DLD1 (cell line): ENCODE data around the gene MRPL53.
"Not testable (repeated sequence)": the region's sequence is repeated elsewhere in the genome, so short reads cannot be mapped to it uniquely, and the experiment has no call there.

Experiments
- in situ Hi-C: cut with HindIII; loops from 2 replicates; pipeline ENCODE4 v1.10.0; 2017; ENCODE audit warnings: low sequenced_read_pairs

Gene MRPL53

DNA sequence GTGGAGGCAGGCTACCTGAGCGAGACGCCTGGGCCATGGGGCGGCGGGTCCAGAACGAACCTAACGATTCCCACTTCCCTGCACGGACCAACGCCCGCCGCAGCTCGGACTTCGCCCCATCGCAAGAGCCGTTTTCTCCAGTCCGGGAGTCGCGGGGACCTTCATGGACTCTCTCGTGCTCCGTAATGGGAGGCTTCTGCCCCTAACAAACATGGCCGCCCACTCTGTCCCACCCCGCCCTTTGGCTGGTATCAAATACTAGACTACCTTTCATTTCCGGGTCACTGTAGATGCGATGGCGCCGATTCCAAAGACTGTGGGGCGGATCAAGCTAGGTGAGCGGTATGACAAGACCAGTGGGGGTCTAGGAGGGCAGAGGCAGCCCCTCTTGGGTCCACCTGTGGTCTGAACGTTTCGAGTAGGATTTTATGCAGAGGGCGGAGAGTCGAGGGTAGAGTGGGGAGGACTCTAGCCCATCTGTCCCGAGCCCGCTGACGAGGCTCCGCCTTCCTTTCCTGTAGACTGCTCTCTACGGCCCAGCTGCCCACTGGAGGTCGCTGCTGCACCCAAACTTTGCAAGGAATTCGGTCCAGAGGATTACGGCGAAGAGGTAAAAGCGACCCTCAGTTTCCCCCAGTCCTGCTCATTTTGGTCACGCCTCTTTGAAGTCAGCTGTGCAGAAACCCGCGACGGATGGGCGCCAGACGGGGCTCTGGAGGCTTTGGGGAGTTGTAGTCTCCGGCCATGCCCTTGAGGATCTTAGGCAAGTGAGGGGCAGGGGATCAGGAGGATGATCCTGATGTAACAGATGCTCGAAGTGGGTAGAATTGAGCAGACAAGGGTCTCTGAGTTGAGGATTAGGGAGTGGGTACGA, 10.6 kb upstream of the MRPL53 start, which contains the start of the genes CCDC142 and TTC31:
Gene CCDC142 (minus strand): TSS at position 198 of the 874 bp plus-strand sequence. CDS start 161 bp downstream, at position 37.
Gene TTC31 (plus strand): TSS at position 281 of the 874 bp plus-strand sequence. CDS start 15 bp downstream, at position 296.
- in situ Hi-C loops, result no loop called here

DNA sequence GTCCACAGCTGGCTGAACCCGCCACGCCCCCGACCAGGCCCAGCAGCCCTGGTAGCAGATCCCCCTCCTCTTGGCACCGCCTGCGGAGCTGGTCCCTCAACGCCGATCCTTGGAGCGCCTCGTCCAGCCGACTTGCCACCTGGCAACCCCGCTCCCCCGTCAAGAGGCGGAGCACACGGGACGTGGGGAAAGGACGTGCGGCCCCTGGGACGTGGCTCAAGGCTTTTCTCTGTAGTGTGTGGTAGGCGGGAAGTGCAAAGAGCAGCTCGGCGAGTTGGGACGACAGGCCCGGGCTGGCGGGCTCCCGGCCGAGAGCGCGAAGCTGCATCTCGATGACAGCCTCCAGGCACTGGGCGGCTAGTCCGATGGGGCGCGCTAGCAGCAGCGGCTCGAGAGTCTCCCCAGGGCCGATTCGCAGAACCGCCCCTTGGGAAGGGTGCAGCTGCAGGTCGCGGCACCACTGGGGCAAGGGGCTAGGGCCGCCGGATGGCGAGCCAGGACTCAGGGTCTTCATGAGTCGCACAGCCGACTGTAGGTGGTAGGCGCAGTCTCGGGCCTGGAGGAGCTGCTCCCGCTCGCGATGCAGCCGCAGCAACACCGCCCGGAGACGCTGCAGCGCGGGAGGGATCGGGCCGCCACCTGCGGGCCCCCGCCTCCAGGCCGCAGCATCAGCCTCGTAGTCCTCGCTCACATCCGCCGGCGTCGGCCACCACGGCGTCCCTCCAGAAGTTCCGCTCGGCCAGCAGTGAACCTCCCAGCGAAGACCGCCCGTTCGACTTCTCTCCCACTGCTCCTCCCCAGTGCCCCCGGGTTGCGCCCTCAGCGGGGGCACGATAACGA, 9.7 kb upstream of the MRPL53 start:
- in situ Hi-C loops, result no loop called here

- in situ Hi-C loops, result no loop called here
Measured at GRCh38 chr2:74481431-74481830, 9.0 kb upstream of the MRPL53 start.

- in situ Hi-C loops, result no loop called here
Measured at GRCh38 chr2:74474899-74475298, 2.4 kb upstream of the MRPL53 start.

- in situ Hi-C loops, result no loop called here
Measured at GRCh38 chr2:74474481-74474880, 2.0 kb upstream of the MRPL53 start.

GRCh38 chr2:74472945-74473258, 422 bp upstream of the MRPL53 start:
- in situ Hi-C loops, result no loop called here

DNA sequence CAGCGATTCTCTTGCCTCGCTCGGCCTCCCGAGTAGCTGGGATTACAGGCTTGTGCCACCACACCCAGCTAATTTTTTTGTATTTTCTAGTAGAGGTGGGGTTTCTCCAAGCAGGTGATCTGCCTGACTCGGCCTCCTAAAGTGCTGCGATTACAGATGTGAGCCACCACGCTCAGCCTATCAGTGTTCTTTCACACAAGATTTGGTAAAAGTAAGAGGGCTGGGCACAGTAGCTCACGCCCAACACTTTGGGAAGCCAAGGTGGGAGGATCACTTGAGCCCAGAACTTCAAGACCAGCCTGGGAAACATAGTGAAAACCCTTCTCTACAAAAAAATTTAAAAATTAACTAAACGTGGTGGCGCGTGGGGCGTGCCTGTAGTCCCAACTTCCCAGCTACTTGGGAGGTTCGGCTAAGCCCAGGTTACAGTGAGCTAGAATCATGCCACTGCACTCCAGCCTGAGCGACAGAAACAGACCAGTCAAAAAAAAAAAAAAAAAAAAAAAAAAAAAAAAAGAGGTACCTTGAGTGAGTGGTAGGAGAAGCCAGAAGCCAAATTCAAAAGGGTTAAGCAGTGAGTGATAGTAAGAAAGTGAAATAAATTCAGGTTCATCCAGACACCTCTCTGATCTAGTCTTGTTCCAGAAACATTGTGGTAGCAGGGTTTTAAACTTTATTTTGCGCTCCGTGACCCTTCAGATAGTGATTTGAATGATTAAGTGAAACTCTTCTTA, 981 bp downstream of the MRPL53 start:
- in situ Hi-C loops, result no loop called here

- in situ Hi-C loops, result not testable (repeated sequence)
Measured at GRCh38 chr2:74470742-74471141, 1.7 kb downstream of the MRPL53 start.

DNA sequence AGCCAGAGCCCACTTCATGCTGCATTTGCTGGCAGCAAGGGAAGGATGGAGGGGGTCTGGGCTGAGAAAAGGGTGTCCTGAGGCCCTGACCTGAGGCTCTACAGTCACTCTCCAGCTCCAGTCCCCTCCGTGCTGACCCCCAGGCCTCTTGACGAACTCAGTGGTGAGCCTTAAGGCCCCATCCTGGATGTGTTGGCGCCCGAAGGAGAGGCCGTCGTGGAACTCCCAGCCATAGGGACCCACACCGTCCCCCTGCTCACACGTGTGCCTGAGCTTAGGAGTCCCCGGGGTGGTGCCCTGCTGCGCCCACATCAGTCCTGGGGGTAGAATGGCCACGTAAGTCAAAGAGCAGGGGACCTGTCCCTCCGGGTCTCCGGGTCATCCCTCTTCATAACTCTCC, 8.1 kb downstream of the MRPL53 start:
- in situ Hi-C loops, result no loop called here

- in situ Hi-C loops, result no loop called here
Measured at GRCh38 chr2:74462786-74463105, 9.7 kb downstream of the MRPL53 start.

DNA sequence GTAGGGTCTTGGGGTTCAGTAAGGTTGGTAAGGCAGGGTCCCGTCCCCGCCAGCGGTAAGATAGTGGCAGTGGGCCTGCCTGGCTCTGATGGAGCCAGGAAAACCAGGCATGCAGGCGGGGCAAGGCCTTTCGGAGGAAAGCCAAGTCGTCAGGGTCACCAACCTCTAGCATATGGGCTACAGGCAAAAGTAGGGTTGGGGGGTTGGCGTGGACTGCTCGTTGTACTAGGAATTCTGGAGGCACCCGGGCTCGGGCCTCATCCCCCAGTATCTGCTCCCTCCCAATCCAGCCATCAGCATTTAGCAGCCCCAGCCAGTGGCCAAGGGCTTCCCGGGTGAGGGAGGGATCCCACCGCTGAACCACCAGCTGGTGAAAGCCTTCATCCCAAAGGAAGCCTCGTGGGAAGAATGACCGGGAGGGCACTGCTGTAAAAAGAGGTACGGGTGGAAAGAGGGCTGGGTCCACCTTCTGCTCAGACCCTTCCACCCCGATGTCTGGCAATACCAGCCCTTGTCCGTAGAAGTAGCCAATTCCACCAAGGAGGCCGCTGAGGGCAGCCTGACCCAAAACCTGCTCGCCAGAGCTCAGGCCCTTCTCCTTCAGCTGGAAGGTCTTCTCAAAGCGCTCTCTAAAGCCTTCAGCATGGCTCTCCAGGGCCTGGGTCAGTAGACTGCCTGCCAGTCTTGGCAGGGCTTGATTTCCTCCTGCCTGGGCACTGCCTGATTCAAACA, 10.3 kb downstream of the MRPL53 start:
- in situ Hi-C loops, result no loop called here

DNA sequence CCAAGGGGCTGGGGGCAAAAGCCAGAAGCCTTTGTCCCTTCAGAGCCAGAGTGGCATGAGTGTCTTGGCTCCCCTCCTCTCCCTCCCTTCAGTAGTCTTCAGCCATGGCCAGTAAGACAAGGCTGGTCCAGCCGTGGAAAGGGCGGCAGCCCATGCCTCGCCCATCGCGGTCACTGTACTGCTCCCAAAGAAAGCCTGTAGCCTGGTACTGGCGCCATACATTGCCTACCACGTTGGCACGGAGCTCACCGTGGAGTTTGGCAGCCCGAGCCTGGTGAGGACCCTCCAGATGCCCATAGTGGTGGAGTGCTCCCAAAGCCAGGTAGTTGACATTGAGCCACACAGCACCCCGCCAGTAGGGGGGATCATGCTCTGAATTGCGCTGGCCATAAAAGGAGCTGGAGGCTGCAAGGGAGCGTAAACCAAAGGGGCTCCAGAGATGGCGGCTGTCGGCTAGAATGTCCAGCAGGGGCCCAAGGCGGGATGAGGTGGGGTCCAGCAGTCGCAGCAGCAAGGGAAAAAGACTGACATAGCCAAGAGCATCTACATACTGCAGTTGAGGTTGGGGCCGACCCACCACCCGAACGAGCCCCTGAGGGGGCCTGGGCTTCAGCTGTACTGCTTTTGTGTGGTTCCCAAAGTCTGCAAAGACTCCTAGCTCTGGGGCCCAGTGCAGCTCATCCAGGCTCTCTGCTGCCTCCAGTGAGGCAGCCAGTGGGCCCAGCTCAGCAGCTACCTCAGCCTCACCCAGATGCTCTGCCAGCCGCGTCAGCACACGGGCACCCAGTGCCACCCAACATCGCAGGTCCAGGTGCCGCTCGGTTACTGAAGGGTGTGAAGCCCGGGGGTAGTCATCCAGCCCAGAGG, 11.1 kb downstream of the MRPL53 start:
- in situ Hi-C loops, result no loop called here

DNA sequence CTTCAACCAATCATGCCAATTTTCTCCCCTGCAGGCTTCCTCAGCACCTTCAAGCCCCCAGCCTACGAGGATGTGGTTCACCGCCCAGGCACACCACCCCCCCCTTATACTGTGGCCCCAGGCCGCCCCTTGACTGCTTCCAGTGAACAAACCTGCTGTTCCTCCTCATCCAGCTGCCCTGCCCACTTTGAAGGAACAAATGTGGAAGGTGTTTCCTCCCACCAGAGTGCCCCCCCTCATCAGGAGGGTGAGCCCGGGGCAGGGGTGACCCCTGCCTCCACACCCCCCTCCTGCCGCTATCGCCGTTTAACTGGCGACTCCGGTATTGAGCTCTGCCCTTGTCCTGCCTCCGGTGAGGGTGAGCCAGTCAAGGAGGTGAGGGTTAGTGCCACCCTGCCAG, 12.3 kb downstream of the MRPL53 start:
- in situ Hi-C loops, result not testable (repeated sequence)

DNA sequence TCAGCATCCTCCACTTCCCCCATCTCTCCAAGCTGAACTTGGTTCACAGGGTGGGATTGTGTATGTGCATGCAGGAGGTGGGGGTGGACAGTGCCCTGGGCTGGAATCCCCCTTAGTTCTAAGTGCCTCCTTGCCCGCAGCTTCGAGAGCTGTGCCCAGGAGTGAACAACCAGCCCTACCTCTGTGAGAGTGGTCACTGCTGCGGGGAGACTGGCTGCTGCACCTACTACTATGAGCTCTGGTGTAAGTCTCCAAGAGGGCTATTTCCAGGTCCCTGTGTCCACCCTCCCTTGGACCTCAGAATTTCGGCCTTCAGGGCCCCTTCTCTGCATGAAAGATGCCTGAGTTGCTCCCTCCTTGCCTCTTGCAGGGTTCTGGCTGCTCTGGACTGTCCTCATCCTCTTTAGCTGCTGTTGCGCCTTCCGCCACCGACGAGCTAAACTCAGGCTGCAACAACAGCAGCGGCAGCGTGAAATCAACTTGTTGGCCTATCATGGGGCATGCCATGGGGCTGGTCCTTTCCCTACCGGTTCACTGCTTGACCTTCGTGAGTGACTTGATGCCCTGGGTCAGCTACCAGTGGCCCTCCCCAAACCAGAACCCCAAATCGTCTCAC, 12.9 kb downstream of the MRPL53 start:
- in situ Hi-C loops, result not testable (repeated sequence)

GRCh38 chr2:74458938-74459363, 13.5 kb downstream of the MRPL53 start:
- in situ Hi-C loops, result no loop called here

DNA sequence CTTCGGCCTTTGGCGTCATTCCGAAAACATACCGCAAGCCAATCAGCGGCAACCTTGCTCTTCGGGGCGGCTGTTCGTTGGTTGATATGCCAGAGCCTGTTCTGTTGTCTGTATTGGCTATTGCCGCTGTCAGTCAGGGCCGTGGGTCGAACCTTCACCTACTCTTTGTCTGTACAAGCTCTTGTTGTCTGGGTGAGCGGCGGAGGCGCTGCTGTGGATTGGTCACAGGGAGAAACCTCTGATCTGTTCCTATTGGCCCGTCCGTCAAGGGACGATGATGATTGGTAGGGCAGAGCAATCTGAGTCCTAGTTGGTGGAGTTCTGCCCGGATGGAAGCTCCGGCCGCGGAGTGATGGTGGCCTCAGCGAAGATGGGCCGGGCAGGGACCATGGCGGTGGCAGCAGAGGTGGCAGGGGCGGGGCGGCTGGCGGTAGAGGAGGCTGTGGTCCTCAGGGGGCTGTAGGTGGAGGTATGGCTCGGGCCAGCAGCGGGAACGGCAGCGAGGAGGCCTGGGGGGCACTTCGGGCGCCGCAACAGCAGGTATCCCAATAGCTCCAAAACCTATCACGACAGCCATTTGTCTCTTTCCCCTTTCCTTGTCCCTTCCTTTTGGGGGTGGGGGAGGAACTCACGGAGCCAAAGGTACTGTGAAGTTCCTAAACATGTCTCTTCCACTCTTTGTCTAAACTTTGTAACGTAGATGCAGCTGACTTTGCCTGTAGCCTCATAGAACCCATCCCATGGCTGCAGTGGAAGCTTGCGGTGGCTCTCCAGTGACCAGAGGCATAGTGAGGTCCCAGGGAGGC, 14.1 kb downstream of the MRPL53 start, which contains the start of gene WBP1:
Gene WBP1 (plus strand): TSS at position 307 of the 806 bp plus-strand sequence. CDS start 165 bp downstream, at position 472.
- in situ Hi-C loops, result no loop called here

DNA sequence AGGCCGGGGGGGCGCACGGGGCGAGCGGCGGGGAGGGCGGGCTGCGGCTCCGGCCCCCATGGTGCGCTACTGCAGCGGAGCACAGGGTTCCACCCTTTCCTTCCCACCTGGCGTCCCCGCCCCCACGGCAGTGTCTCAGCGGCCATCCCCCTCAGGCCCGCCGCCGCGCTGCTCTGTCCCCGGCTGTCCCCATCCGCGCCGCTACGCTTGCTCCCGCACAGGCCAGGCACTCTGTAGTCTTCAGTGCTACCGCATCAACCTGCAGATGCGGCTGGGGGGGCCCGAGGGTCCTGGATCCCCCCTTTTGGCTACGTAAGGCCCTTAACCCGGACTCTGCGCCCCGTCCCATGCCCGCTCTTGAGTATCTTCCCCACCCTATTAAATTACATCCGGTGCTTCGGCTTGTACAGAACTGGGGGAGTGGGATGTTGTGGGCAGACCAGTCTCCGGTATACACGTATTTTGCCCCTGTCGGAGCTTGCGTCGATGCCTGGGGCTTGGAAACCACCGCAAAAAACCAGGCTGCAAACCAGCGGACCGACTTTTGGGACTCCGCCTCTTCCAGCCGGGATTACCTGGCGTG, 14.8 kb downstream of the MRPL53 start:
- in situ Hi-C loops, result no loop called here

- in situ Hi-C loops, result no loop called here
Measured at GRCh38 chr2:74457129-74457548, 15.3 kb downstream of the MRPL53 start.
